GM19023 (cell line): ENCODE measurements around the gene CDH22.

Experiments used
- ATAC-seq: cut with Tn5 transposase; IDR thresholded peaks from one replicate; pipeline ENCODE4 v1.9.1; 2021; ENCODE audit warnings: mild to moderate bottlenecking, moderate library complexity; ENCODE audit not compliant: unreplicated experiment

The CDH22 gene

GRCh38 chr20:46217583-46217982 is 90.7 kb downstream of the CDH22 start:
- no peak for ATAC-seq

DNA sequence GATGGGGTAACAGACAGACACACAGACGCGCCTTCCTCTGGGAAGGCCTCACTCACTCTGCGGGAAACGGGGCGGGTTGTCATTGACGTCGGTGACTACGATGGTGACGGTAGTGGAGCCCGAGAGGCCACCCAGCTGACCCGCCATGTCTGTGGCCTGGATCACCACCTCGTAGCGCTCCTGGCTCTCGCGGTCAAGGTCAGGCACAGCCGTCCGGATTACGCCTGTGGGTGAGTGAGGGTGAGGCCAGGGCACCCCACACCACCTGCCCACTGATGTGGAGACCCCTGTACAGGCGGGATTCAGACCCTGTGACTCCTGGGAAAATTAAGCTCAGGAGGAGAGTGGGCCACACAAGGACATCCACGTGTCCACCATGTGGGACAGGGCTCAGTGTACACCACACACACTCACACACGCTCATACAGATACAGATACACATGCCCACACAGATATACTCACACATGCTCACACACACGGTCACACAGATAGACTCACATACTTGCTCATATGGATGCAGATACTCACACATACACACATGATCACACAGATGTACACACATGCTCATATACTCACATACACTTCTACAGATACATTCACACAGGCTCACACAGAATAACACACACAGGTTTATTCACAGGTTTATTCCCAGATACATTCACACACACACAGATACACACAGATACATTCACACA is 91.4 kb downstream of the CDH22 start:
- no peak for ATAC-seq

GRCh38 chr20:46215913-46216707 is 92.2 kb downstream of the CDH22 start:
- ATAC-seq: no peak

DNA sequence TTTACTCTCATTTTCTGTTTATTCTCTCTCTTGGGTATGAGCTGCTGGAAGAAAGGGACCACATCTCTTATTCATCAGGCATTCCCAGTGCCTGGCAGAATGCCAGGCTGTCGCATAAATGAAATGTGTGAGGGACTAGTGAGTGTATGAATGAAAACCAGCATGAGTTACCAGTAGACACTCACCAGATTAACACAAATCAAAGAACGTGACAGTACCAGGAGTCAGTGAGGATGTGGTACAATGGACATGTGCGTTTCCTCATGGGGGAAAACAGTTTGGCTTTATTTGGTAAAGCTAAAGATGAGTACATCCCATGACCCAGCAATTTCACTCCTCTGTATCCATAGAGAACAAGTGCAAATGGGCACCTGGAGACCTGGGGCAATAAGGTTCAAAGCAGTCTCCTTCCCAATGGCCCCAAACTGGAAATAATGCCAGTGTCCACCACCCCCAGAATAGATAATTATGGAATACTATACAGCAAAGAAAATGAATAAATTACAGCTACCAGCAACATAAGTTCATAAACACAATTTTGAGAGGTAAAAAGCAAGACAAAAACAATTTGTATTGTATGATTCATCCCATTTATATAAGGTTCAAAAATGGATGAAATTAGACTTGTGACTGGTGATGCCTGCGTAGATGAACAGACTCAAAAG is 93.3 kb downstream of the CDH22 start:
- ATAC-seq: no peak

GRCh38 chr20:46213946-46214823 is 94.1 kb downstream of the CDH22 start:
- no peak for ATAC-seq

DNA sequence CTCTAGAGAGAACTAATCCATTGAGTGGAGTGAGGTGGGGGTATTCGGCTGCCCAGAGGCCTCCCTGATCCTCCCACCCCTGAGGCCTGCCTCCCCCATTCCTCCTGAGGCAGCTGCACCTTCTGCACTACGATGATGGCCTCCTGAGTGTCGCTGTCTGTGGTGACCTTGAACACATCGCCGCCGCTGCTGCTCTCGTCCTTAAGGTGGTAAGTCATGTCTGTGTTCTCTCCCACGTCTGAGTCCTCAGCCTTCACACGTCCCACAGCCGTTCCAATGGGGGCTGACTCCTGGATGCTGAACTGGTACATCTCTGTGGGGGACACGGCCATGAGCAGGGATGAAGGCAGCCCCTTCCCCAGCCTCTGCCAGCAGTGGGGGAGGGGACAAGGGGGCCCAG is 95.4 kb downstream of the CDH22 start:
- no peak for ATAC-seq

DNA sequence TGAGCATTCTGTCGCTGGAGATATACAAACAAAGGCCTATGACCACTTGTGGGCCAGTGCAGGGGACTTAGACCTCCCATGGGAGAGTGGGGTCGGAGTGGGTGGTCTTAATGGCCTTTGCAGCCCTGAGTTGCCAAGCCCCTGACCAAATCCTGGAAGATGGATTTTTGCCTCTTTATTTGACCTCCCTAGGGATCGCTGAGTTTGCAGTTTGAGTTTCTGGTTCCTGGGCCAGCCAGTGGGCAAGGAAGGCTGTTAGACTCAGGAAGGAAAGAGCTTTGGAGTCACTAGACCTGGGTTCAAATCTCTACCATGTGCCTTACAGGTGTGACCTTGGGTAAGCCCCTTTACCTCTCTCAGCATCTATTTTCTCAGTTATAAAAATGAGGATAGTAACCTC is 96.0 kb downstream of the CDH22 start:
- ATAC-seq: no peak

DNA sequence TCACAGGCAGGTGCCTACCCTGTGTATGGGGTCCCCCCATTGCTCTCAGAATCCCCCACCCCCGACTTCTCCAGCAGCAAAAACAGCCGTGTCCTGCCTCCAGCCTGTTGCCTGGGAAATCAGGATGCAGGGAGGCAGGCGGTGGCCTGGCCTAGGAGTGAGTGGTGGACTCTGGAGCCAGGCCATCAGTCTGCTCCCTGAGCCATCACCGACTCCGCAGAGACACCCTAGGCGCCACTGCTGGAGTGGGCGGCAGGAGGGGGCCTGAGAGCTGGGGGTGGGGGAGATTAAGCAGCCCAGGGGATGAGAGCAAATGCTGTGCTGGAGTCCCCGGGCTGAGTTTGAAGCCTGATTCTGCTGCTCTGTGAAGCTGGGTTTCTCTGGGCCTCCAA is 97.0 kb downstream of the CDH22 start:
- ATAC-seq: no peak

DNA sequence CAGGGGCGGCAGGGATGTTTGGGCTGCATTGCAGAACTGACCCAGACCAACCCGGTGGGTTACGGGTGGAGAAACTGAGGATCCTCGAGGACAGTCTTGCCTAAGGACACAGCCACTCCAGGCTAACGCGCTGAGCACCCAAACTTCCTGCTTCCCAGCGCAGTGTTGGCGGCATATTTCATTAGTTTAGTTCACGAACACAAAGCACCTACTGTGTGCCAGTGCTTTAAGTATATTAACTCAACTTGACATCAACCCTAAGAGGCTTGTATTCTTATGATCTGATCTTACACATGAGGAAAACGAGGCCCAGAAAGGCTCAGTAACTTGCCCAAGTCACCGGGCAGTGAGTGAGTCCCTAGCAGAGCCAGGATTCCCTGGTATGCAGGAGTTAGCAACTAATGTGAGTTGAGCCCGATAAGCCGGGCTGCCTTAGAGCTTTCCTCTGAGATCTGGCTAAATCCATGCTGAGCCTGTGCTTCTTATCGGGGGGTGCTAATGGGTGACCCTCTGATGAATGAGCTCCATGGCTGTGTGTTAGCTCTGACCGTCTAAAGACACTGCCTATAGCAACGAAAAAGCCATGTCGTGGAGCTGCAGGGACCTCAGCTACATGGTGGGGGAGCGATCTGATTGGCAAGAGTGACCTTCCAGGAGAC is 97.5 kb downstream of the CDH22 start:
- ATAC-seq: no peak

DNA sequence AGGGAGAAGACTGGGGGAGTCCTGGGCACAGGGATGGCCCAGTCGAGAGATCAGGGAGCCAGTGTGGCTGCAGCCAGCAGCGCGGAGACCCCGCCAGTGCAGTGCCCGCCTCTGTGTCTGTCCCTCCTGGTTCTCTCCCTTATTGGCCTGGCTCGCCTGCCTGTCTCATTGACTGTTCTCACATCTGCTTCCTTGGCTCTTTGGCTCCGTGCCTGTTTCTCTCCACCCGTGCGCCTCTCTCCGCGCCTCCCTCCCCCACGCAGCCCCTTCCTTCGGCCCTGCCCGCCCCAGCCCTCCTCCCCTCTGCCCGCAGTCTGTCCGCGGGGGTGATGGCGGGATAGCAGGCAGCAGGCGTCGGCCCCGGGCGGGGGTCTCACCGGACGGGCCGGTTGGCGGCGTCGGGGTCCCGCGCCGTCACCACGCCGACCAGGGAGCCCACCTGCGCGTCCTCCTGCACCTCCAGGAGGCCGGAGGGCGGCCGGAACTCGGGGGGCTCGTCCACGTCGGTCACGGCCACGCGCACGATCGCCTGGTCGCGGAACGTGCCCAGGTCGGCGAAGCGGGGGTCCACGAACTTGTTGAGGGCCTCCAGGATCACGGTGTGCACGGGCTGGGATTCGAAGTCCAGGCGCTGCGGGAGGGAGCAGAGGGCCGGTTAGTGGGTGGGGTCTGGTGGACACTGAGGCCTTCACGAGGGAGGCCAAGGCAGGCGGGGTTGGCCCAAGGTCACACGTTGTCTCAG is 98.2 kb downstream of the CDH22 start:
- no peak for ATAC-seq

DNA sequence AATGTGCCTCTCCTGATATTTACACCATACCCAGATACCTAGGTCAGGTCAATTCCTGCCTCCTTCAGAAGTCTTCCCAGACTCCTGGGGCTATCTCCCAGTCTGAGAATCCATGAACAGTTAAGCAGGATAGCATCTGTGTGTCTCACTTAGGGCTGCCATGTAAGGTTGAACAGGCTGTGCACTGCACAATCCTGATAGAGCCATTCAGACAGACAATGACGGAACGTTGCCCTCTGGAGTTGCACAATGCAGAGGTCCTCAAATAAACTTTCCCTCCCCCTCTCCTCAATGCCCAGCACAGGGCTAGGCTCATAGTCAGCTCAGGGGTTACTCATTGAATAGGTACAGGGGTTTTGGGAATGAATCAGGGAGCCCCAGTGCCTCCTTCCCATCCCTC is 100.5 kb downstream of the CDH22 start:
- no peak for ATAC-seq

DNA sequence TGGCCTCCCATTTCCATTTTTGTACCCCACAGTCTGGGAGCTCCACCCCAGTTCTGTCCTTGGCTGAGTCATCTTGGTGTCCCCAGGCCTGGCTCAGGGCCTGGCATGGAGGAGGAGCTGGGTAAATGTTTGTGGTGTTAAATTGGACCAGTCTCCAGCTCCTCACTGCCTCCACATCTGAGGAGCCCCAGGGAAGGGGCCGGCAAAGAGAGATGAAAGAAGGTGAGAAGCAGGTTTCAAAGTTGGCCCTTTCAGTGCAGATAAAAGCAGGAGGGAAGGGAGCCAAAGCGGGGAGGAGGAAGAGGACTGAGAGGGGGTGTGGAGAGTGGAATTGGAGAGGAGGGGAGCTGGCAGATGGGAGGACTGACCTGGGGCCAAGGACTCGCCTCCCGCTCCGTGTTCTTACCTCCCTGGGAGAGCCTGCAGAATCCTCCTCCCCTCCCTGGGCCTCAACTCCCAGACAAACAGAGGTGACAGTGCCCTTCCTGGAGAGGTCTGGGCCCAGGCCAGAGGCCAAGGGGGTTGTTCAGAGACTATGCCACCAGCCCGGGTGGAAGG is 101.2 kb downstream of the CDH22 start:
- ATAC-seq: no peak

DNA sequence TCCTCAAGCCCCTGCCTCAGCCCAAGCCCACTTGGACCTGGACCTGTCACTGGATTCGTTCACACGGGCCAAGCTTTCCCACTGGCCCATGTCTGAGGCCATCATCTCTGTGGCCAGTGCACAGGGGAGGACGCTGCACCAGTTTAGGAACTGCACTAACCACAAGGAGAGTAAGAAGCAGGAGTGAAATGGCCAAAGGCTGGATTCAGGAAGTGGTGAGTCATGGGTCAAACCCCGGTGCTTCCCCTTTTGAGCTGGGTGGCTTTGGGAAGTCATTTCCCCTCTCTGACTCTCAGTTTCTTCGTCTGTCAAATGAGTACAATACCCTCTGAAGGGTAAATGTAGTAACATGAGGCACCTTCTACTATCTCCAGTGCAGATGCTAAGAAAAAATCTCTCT is 102.3 kb downstream of the CDH22 start:
- ATAC-seq: no peak

DNA sequence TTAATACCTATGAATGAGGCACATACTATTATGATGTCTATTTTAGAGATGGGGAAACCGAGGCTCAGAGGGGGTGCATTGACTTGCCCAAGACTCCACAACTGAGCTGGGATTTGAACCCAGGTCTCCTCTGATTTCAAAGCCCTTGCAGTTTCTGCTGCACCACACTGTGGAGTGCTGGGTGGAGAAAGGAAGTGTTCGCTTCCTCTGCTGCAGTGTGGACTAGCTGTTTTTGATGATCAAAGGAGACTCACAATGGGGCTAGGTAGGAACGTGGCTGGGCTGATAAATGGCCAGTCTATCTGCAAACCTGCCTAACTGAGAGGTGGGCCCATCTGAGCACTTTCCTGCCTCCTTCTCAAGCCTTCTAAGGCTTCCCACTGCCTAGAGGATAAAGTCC is 102.9 kb downstream of the CDH22 start:
- ATAC-seq: no peak

DNA sequence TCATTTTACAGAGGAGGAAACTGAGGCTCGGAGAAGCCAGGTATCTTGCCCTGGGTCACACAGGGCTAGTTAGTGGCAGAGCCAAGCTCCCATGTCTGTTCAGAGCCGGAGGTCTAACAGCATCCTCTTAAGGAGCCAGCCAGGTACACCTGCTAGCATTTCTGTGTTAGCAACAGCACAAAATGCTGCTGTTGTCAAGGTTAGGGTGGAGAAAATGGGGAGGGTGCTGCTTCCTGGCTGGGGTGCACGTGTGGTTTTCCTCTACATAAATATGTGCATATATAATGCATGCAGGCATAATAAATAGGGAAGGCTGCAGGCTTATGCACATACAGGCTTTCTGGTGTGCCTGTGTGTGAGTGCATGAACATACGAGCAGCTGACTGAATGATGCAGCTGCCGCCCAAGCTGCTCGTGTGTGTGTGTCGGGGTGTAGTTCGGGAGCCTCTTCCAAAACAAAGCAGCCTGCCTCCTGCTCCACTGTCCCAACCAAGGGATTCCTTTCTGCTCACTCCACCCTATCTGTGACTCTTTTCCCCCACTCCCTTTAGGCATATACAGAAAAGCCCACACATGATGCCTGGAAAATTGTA is 103.6 kb downstream of the CDH22 start:
- no peak for ATAC-seq

DNA sequence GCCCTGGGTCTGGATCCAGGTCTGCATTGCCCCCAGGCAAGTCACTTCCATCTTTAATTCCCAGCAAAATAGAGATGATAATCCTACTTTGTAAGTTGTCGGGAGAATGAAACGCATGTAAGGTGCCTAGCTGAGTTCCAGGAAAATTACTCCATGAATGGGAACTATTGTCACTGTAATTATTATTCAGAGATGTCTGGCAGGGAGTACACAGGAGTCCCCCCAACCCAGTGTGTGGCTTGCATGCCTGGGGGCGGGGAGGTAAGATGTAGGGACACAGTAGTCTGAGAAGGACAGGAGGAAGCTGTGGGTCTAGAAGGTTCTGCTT is 104.8 kb downstream of the CDH22 start:
- no peak for ATAC-seq

- no peak for ATAC-seq
Observed at GRCh38 chr20:46202766-46203509, 105.4 kb downstream of the CDH22 start.
